SK-N-MC (cell line): ENCODE data around the gene TBC1D3B.
"Not testable (repeated sequence)": the region's sequence is repeated elsewhere in the genome, so short reads cannot be mapped to it uniquely, and the experiment has no call there.

ENCODE experiments used
- DNase-seq: peaks from one replicate; pipeline ENCODE4 v3.0.0-alpha.2; 2011; ENCODE audit warnings: low read depth, low spot score
- H3K27ac ChIP-seq: fragments of 200-600 bp; sonication (generic); 2 replicates; pipeline ENCODE4 v1.5.1; 2016; ENCODE audit warnings: mixed run types
- H3K36me3 ChIP-seq: fragments of 200-600 bp; sonication (generic); 2 replicates; pipeline ENCODE4 v1.6.1; 2017; ENCODE audit warnings: antibody characterized with exemption, low read length, mixed read lengths; ENCODE audit not compliant: insufficient read depth
- H3K4me3 ChIP-seq: fragments of 200-600 bp; sonication (generic); 2 replicates; pipeline ENCODE4 v1.5.1; 2016
- H3K9ac ChIP-seq: fragments of 200-600 bp; sonication (generic); 2 replicates; pipeline ENCODE4 v1.8.0; 2017; ENCODE audit warnings: mixed run types, mixed read lengths; ENCODE audit not compliant: insufficient read length
- H3K9me3 ChIP-seq: fragments of 200-600 bp; sonication (generic); 2 replicates; pipeline ENCODE4 v1.6.1; 2017; ENCODE audit warnings: low read depth, mild to moderate bottlenecking, antibody characterized with exemption, low read length, moderate library complexity, mixed read lengths
- EZH2 ChIP-seq: fragments of 200-600 bp; sonication (generic); IDR thresholded peaks from one replicate; pipeline ENCODE4 v1.6.1; 2017; ENCODE audit warnings: antibody characterized with exemption
- FOXP2 ChIP-seq: optimal IDR thresholded peaks from 2 replicates; pipeline ENCODE3; 2011; ENCODE audit warnings: mild to moderate bottlenecking, moderate library complexity; ENCODE audit not compliant: insufficient read depth; ENCODE audit errors: extremely low read length, control extremely low read depth
- POLR2AphosphoS5 ChIP-seq: IDR thresholded peaks from 2 replicates; pipeline ENCODE4 v1.6.1; 2012; ENCODE audit warnings: mild to moderate bottlenecking, low read depth, low read length, borderline replicate concordance

TBC1D3B gene

GRCh38 chr17:36203335-36203734 lies 26.9 kb upstream of the TBC1D3B start:
- no peaks in the 10 kb centered on the region for H3K36me3 ChIP-seq
- H3K4me3 ChIP-seq = no peak overlapping the region
- no peaks in the 10 kb centered on the region for H3K9me3 ChIP-seq
- H3K9ac ChIP-seq = no peak overlapping the region
- TF ChIP-seq POLR2AphosphoS5 (no peak), EZH2 (no peak), FOXP2 (no peak)
- no peak overlapping the region for H3K27ac ChIP-seq
- DNase-seq = no peak

- not testable (repeated sequence) for H3K27ac ChIP-seq, H3K9ac ChIP-seq, H3K9me3 ChIP-seq, H3K36me3 ChIP-seq, H3K4me3 ChIP-seq, DNase-seq
Measured at GRCh38 chr17:36201506-36201905, 25.1 kb upstream of the TBC1D3B start.

GRCh38 chr17:36201102-36201501 lies 24.7 kb upstream of the TBC1D3B start:
- DNase-seq, H3K4me3 ChIP-seq, H3K27ac ChIP-seq, H3K9me3 ChIP-seq, H3K9ac ChIP-seq, H3K36me3 ChIP-seq: not testable (repeated sequence)

GRCh38 chr17:36198831-36199465 lies 22.5 kb upstream of the TBC1D3B start:
- Histone ChIP-seq H3K4me3 (no peak overlapping the region), H3K36me3 (no peaks in the 10 kb centered on the region), H3K27ac (no peak overlapping the region), H3K9me3 (no peaks in the 10 kb centered on the region), H3K9ac (no peak overlapping the region)
- DNase-seq = no peak
- no peak for TF ChIP-seq FOXP2
- TF ChIP-seq POLR2AphosphoS5 = no peak
- TF ChIP-seq EZH2 = no peak

- Histone ChIP-seq H3K9me3 (no peaks in the 10 kb centered on the region), H3K27ac (no peak overlapping the region), H3K4me3 (no peak overlapping the region), H3K36me3 (no peaks in the 10 kb centered on the region), H3K9ac (no peak overlapping the region)
- TF ChIP-seq POLR2AphosphoS5 = no peak
- no peak for DNase-seq
Measured at GRCh38 chr17:36197387-36197703, 20.9 kb upstream of the TBC1D3B start.

GRCh38 chr17:36196131-36196486 lies 19.7 kb upstream of the TBC1D3B start:
- H3K9ac ChIP-seq = no peak overlapping the region
- H3K36me3 ChIP-seq = no peaks in the 10 kb centered on the region
- no peak overlapping the region for H3K27ac ChIP-seq
- TF ChIP-seq EZH2 = no peak
- TF ChIP-seq FOXP2 = no peak
- no peak for TF ChIP-seq POLR2AphosphoS5
- H3K4me3 ChIP-seq = no peak overlapping the region
- no peaks in the 10 kb centered on the region for H3K9me3 ChIP-seq
- no peak for DNase-seq

- Histone ChIP-seq H3K4me3 (no peak overlapping the region), H3K9ac (no peak overlapping the region), H3K36me3 (no peaks in the 10 kb centered on the region), H3K27ac (no peak overlapping the region), H3K9me3 (no peaks in the 10 kb centered on the region)
- DNase-seq = no peak
- TF ChIP-seq FOXP2 (no peak), POLR2AphosphoS5 (no peak)
Measured at GRCh38 chr17:36195434-36196130, 19.1 kb upstream of the TBC1D3B start.

GRCh38 chr17:36194832-36195433 lies 18.5 kb upstream of the TBC1D3B start:
- H3K9me3 ChIP-seq, H3K27ac ChIP-seq, DNase-seq, H3K36me3 ChIP-seq, H3K9ac ChIP-seq, H3K4me3 ChIP-seq: not testable (repeated sequence)

GRCh38 chr17:36194147-36194831 lies 17.9 kb upstream of the TBC1D3B start:
- not testable (repeated sequence) for H3K36me3 ChIP-seq, H3K4me3 ChIP-seq, DNase-seq, H3K9ac ChIP-seq, H3K9me3 ChIP-seq, H3K27ac ChIP-seq
